WERI-Rb-1 (cell line): Measurements from ENCODE around the gene CEND1.

Experiments
- DNase-seq: peaks from one replicate; pipeline ENCODE4 v3.0.0-alpha.2; 2020
- H3K27ac ChIP-seq: fragments of 250-450 bp; sonication (Bioruptor Pico); 2 replicates; pipeline ENCODE4 v1.5.1; 2020; ENCODE audit warnings: mild to moderate bottlenecking, moderate library complexity
- H3K27me3 ChIP-seq: fragments of 250-450 bp; sonication (Bioruptor Pico); 2 replicates; pipeline ENCODE4 v1.5.1; 2021; ENCODE audit warnings: mild to moderate bottlenecking, low read depth, moderate library complexity; ENCODE audit not compliant: insufficient read depth, severe bottlenecking
- H3K36me3 ChIP-seq: fragments of 250-450 bp; sonication (Bioruptor Pico); 2 replicates; pipeline ENCODE4 v1.5.1; 2020; ENCODE audit warnings: mild to moderate bottlenecking, moderate library complexity
- H3K4me3 ChIP-seq: 2 replicates; pipeline ENCODE4 v1.5.1; 2011; ENCODE audit warnings: low read depth, mild to moderate bottlenecking, control low read depth, low read length
- H3K9me3 ChIP-seq: fragments of 250-450 bp; sonication (Bioruptor Pico); 2 replicates; pipeline ENCODE4 v1.5.1; 2021; ENCODE audit warnings: mild to moderate bottlenecking, moderate library complexity; ENCODE audit not compliant: severe bottlenecking
- TF ChIP-seq, protein P1 (sequence below): IDR thresholded peaks from 2 replicates; pipeline ENCODE4 v1.5.1; 2011; ENCODE audit warnings: low read depth, mild to moderate bottlenecking, control low read depth, inconsistent platforms, low read length

Gene CEND1

DNA sequence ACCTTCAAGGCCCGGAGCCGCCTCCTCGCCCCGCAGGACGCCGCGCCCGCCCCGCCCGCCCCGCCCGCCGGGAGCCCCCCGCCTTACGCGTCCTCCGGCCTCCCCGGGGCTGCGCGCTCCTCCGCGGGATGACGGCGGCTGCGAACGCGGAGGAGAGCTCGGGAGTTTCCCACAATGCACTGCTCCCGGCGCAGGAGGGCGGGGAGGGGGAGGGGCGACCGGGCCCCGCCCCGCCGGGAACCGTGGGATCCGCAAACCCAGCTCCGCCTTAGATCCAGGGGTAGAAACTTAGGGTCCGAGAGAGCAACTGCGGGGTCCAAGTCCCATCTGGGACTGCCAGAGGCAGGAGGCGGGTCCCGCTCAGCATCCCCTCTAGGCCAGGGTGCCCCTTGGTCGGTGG is at the start of gene CEND1:
Gene CEND1, minus strand, starts transcription at position 148 of the 400 bp plus-strand sequence. CDS start 1,514 bp downstream, outside the sequence.
- peak; percentile 51 for DNase-seq
- Histone ChIP-seq H3K27me3 (no peaks in the 10 kb centered on the region), H3K9me3 (no peaks in the 10 kb centered on the region), H3K27ac (no peak within 1 kb of the TSS), H3K36me3 (peaks cover 35% of the 10 kb centered on the region), H3K4me3 (no peak within 1 kb of the TSS)
- TF ChIP-seq, protein P1, sequence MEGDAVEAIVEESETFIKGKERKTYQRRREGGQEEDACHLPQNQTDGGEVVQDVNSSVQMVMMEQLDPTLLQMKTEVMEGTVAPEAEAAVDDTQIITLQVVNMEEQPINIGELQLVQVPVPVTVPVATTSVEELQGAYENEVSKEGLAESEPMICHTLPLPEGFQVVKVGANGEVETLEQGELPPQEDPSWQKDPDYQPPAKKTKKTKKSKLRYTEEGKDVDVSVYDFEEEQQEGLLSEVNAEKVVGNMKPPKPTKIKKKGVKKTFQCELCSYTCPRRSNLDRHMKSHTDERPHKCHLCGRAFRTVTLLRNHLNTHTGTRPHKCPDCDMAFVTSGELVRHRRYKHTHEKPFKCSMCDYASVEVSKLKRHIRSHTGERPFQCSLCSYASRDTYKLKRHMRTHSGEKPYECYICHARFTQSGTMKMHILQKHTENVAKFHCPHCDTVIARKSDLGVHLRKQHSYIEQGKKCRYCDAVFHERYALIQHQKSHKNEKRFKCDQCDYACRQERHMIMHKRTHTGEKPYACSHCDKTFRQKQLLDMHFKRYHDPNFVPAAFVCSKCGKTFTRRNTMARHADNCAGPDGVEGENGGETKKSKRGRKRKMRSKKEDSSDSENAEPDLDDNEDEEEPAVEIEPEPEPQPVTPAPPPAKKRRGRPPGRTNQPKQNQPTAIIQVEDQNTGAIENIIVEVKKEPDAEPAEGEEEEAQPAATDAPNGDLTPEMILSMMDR = no peak

DNA sequence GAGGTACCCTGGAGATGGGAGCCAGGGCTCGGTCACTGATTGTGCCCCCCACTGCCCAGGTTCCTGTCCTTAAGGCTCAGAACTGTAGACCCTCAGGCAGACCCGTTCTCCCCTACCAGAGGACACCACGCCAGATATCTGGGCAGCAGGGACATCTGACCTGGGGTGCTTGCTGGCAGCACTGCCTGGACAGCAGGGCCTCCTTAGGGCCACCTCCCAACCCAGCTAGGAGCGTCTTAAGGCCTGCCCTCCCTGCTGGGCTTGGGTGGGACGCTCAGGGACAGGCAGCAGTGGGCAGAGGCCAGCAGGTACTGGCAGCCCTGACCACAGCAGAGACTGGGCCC is 49.4 kb upstream of the CEND1 start:
- H3K4me3 ChIP-seq = no peak overlapping the region
- DNase-seq = no peak
- no peaks in the 10 kb centered on the region for H3K9me3 ChIP-seq
- H3K27me3 ChIP-seq = no peaks in the 10 kb centered on the region
- H3K36me3 ChIP-seq = peaks cover 76% of the 10 kb centered on the region
- H3K27ac ChIP-seq = peak overlapping the region; percentile 77
- TF ChIP-seq, protein P1 = no peak

DNA sequence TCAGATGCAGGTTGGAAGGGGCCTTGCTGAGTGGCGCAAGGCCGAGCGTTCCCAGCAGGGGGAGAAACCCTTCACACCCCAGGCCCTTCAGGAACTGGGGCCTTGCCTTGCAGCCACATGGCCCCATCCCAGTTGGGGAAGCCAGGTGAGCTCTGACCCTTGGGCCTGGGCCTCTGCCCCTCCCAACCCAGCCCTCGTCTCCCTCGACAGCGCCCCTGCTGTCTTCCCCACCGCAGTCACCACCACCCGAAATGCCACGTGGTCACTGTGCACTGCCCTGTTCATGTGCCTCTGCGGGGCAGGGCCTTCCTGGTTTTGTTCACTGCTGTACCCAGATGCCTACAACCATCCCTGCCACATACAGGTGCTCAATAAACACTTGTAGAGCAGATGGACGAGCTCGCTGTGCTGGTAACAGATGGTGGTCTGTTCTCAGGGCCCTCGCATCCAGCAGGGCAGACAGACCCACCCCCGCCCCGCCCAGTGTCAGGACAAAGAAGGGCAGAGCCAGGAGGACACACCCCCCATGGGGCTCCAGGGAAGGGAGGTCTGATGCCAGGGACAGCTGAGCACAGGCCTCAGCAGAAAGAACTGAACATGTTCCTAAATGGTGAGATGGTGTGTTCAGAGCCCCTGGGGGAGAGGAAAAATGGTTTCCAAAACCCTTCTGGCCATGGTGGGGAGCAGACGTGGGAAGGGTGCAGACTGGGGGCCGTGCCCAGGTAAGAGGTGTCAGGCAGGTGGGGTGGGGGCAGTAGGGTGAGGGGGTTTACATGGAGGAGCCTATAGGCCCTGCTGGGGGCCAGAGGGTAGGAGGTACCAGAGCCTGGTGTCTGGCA is 48.8 kb upstream of the CEND1 start:
- Histone ChIP-seq H3K27me3 (no peaks in the 10 kb centered on the region), H3K4me3 (no peak overlapping the region), H3K27ac (peak overlapping the region; percentile 77), H3K9me3 (no peaks in the 10 kb centered on the region), H3K36me3 (peaks cover 81% of the 10 kb centered on the region)
- TF ChIP-seq, protein P1 = peak; percentile 70
- peak; percentile 88 for DNase-seq

DNA sequence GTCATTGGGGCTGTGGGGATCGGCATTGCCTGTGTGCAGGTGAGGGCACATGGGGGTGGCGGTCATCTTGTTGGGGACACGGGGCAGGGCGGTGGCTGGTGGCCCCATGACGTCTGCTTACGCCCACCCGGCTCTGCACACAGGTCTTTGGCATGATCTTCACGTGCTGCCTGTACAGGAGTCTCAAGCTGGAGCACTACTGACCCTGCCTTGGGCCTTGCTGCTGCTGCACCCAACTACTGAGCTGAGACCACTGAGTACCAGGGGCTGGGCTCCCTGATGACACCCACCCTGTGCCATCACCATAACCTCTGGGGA is 48.1 kb upstream of the CEND1 start:
- TF ChIP-seq, protein P1 = no peak
- H3K27ac ChIP-seq = peak overlapping the region; percentile 77
- peaks cover 84% of the 10 kb centered on the region for H3K36me3 ChIP-seq

DNA sequence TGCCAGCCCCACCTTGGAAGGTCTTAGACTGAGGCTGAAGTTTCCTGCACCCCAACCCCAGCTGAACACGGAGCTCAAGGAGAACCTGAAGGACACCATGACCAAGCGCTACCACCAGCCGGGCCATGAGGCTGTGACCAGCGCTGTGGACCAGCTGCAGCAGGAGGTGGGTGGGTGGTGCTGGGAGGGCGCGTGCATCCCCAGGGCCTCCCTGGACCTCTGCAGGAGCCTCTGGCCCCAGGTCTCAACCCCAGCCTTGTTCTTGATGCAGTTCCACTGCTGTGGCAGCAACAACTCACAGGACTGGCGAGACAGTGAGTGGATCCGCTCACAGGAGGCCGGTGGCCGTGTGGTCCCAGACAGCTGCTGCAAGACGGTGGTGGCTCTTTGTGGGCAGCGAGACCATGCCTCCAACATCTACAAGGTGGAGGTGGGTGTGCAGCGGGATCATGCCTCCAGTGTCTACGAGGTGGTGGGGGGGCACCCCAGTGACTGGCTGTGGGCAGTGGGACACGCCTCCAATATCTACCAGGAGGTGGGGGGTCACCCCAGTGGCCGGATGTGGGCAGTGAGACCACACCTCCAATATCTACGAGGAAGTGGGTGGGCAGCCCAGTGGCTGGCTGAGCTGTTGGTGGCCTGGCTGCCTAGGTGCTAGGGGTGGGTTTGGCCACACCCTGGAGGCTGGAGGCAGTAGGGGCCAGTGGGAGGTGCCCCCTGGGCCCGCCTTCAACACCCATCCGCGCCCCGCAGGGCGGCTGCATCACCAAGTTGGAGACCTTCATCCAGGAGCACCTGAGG is 47.5 kb upstream of the CEND1 start:
- no peaks in the 10 kb centered on the region for H3K9me3 ChIP-seq
- peaks cover 84% of the 10 kb centered on the region for H3K36me3 ChIP-seq
- TF ChIP-seq, protein P1 = no peak
- H3K27ac ChIP-seq = peak overlapping the region; percentile 77
- H3K4me3 ChIP-seq = no peak overlapping the region
- no peaks in the 10 kb centered on the region for H3K27me3 ChIP-seq
- DNase-seq = no peak

More for the DNA sequence above, 48.1 kb upstream of the CEND1 start:
- Histone ChIP-seq H3K9me3 (no peaks in the 10 kb centered on the region), H3K4me3 (no peak overlapping the region), H3K27me3 (no peaks in the 10 kb centered on the region)
- DNase-seq = no peak
